ENCODE measurements around the gene CTNNBL1.
A peak's percentile ranks its signal among the peaks of the same experiment; 100 is the strongest.

The CTNNBL1 gene

GRCh38 chr20:37903317-37904007, 209.6 kb downstream of the CTNNBL1 start:
- DNase-seq = no peak

GRCh38 chr20:37904008-37904642, 210.3 kb downstream of the CTNNBL1 start:
- DNase-seq = no peak

GRCh38 chr20:37904845-37905373, 211.1 kb downstream of the CTNNBL1 start:
- no peak for DNase-seq

DNA sequence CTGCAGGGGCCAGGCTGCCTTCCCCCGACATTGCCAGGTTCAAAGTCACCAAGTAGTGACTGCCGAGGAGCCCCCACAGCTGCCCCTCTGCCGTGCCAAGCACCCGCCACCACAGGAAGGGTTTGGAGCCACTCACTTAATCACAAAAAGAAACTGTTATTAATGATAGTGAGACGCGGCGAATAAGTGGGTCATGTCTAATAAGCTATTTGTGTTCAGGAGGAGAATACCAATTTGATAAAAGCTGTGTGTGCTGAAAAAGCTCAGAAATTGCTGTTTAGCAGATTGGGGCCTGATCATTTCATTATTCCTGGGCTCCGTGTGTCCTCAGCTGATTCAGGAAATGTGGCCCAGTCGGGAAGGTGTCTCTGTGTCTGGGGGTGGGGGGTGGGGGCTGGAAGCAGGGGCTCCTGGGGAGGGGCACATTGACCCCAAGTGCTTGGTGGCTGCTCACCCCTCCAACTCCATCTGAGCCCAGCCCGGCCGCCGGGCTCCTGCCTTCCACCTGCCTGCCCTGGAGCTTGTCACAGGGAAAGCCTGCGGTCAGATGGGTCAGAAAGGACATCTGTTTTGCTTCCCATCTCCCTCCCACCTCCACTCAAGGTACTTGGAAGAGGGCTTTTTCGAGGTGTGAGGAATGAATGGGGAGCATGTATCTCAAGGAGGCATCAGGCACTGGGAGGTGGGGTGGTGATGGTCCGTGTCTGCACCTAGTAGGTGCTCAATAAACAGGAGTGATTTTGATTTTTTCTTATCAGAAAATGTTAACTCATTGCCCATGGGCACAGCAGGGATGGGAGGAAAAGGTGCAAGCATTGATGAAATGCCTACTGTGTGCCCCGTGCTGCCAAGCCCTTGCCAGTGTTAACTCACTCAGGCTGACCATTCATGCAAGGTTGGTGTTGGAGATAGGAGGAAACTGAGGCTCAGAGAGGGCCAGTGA, 212.1 kb downstream of the CTNNBL1 start:
- DNase-seq = no peak

DNA sequence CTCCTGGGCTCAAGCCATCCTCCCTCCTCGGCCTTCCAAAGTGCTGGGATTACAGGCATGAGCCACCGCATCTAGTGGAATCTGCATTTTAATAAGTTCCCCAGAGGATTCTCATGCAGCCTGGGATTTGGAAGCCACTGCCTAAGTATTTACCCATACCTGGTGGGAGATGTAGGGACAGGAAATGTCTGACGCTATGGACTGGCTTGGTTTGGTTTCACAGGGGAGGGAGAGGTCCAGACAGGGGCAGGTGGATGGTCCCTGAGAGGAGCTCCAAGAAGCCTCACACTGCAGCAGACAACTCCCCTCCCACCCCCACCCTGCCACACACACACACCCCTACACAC, 213.5 kb downstream of the CTNNBL1 start:
- DNase-seq = no peak

GRCh38 chr20:37907677-37908401, 214.0 kb downstream of the CTNNBL1 start:
- peak; percentile 64 for DNase-seq

GRCh38 chr20:37911261-37911660, 217.4 kb downstream of the CTNNBL1 start:
- no peak for DNase-seq

DNA sequence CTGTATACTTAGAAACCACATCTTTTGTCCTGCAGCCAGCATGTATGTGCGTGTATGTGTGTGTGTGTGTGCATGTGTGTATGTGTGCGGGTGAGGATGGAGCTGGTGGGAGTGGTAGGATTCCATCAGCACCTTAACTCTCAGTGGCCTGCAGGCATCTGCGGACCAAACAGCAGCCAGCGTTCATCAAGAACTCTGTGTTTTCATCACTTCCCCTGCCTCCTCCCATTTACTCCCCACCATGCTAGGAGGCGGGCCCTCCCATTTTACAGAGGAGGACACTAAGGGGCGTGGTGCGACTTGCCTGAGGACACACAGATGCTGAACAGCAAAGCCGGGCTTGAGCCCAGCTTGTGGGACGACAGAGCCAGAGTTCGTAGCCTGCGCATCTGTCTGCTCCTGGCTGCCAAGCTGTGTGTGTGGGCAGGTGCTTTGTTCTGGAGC, 218.0 kb downstream of the CTNNBL1 start:
- DNase-seq = no peak

DNA sequence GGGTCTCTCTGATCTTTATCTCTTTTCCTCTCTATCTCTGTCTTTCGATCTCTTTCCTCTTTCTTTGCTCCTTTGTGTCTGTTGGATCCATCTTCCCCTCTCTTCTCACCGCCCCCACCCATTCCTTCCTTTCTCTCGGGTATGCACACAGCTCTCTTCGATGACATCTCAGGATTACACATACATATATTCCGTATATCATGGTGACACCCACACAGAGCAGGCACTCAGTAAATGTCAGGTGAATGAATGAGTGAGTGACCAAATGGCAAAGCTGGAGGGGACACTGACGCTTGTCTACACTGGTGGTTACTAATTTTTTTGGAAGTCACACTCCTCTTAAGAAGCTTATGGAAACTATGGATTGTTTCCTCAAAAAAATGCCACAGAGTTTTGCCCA, 219.0 kb downstream of the CTNNBL1 start:
- no peak for DNase-seq

DNA sequence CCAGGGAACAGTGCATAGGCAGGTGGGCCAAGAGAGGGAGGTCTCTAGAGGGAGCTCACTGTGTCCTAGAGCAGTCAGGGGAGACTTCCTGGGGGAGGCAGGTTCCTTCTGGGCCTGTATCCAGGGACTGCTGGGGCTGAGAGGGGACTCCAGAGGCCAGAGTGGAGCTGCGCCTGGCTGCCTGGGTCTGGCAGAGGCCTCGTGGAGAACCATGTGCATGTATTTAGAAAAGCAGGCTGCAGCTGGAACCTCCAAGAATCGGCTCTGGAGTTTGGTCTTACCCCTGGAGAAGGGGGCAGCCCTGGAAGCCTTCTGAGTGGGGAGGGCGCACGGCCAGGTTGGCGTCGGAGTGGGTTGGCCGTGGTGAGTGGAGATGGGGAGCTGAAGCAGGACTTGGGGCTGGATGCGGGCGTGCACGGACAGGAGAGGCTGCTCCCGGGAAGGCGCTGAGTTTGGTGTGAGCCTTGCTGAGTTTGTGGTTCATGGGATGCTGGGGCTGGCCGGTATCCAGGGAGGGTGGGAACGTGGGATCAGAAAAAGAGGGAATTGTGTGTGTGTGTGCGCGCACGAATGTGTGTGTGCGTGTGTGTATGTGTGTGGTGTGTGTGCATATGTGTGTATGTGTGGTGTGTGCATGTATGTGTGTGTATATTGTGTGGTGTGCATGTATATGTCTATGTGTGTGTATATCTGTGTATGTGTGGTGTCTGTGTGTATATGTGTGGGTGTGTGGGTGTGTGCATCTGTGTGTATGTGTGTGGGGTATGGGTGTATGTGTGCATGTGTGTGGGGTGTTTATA, 219.9 kb downstream of the CTNNBL1 start:
- DNase-seq = no peak

- DNase-seq = no peak
Measured at GRCh38 chr20:37914367-37914671, 220.5 kb downstream of the CTNNBL1 start.

DNA sequence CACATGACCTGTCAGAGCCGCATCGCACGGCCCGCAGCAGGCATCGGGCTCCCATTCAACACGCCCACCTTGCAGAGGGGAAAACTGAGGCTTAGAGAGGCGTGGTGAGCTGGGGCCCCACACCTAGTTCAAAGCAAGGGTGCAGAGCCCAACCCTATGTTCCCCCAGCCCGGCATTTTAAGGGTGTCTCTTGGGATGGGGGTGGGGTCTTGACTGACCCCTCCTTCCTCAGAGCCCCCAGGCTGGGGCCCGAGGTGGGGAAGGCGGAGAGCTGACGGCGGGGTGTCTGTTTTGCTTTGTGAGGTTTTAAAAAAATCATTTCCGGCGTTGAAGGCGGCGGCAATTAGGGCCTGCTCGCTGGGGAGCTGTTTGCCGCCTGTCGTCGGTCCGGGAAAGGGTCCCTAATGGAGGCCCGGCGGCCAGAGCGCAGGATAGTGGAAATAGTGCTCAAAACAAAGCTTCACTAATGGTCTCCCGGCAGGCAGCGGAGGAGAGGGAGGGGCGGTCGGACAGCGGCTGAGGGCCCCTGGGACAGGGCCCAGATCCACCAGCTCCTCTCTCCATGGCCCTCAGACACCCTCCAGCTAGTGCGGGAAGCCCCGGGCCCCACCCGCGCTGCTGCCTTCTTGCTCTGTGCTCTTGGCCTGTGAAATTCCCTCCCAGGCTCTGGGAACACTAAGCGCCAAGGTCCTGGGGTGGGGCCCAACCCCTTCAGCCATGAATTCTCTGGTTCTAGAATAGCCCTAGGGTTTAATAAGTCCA, 221.0 kb downstream of the CTNNBL1 start:
- DNase-seq = no peak

- DNase-seq = no peak
Measured at GRCh38 chr20:37915434-37915787, 221.6 kb downstream of the CTNNBL1 start.

- no peak for DNase-seq
Measured at GRCh38 chr20:37915800-37916570, 222.2 kb downstream of the CTNNBL1 start.

- no peak for DNase-seq
Measured at GRCh38 chr20:37917461-37917860, 223.6 kb downstream of the CTNNBL1 start.

GRCh38 chr20:37918035-37918434, 224.2 kb downstream of the CTNNBL1 start:
- no peak for DNase-seq

- DNase-seq = no peak
Measured at GRCh38 chr20:37919389-37920040, 225.7 kb downstream of the CTNNBL1 start.

DNA sequence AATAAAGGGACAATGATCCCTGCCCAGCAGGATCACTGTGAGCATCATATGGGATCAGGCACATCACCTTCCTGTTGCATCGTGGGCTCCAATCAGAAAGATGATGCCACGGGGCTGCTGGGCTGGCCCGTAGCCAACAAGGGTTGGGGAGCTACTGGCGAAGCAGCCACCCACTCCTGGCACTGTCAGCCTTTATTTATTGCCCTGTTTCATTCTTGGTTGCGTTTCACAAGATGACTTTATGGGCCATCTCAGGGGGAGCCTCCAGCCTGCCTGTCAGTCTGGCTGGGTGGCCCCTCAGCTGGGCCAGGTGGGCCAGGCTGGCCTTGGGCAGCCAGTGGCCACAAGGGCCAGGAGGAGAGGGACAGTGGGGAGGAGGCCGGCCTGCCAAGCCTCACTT, 226.4 kb downstream of the CTNNBL1 start:
- no peak for DNase-seq

DNA sequence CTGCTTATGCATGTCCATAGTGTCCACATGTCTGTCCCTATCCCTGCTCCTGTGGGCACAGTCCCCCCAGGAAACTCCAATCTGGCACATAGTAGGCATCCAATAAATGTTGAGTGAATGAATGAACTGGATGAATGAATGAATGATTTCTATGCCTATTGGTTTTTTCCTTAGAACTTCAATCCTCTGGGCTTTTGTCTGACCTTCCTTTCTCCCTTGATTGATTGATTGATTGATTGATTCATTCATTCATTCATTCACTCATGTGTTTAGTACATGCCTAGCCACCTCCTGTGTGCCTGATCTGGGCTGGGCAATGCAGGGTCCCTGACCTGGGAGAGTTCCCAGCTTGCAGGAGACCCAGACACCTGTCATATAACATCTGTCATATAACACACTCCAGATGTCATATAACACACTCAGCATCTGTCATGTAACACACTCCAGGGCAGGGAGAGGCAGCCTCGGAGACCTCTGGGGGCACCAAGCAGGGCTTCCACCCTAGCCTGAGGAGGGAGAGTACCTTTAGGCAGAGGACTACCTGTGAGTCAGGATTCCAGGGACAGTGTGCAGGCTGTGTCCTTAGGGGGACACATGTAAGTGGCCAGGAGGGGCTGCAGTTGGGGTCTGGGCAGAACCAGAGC, 227.0 kb downstream of the CTNNBL1 start:
- DNase-seq = no peak

Data from DMS79 (cell line).